K562 (cell line): ENCODE data around the gene CYSRT1. TPM values are rescaled to one million over a fixed set of nuclear protein-coding genes. Genes with fewer than 3 reads are reported as not detected.
A peak's percentile ranks its signal among the peaks of the same experiment; 100 is the strongest.

Experiments used
- ARID4B ChIP-seq: sonication (generic); formaldehyde crosslinking; IDR thresholded peaks from 2 replicates; pipeline ENCODE4 v1.8.0; 2022; ENCODE audit warnings: mild to moderate bottlenecking, missing genetic modification reagents
- CBFA2T2 ChIP-seq: fragments of 450-650 bp; conservative IDR thresholded peaks from 2 replicates; pipeline ENCODE4 v1.6.1; 2017; ENCODE audit warnings: mild to moderate bottlenecking
- CCNT2 ChIP-seq: IDR thresholded peaks from 2 replicates; pipeline ENCODE4 v1.6.1; 2011; ENCODE audit warnings: borderline replicate concordance, low read depth, mild to moderate bottlenecking, moderate library complexity, mixed read lengths, low read length; ENCODE audit not compliant: insufficient read length; ENCODE audit errors: extremely low read depth
- ERF ChIP-seq: fragments of 450-650 bp; formaldehyde crosslinking; IDR thresholded peaks from 2 replicates; pipeline ENCODE4 v1.4.0; 2020; ENCODE audit warnings: mild to moderate bottlenecking, mixed read lengths
- FOS ChIP-seq: IDR thresholded peaks from 3 replicates; pipeline ENCODE4 v1.6.1; 2011; ENCODE audit not compliant: insufficient read length; ENCODE audit errors: extremely low read depth
- HOMEZ ChIP-seq: fragments of 250-450 bp; sonication (Bioruptor Pico); IDR thresholded peaks from 2 replicates; pipeline ENCODE4 v1.4.0; 2020; ENCODE audit warnings: mild to moderate bottlenecking, moderate library complexity
- HOXB6 ChIP-seq: fragments of 250-450 bp; sonication (Bioruptor Pico); IDR thresholded peaks from 2 replicates; pipeline ENCODE4 v1.5.1; 2022; ENCODE audit warnings: mild to moderate bottlenecking, borderline replicate concordance
- MCM7 ChIP-seq, 2 experiments: fragments of 450-650 bp; IDR thresholded peaks; 2 replicates each; pipeline ENCODE4 v1.6.1; 2016 to 2018
- MEIS2 ChIP-seq: fragments of 450-650 bp; IDR thresholded peaks from 2 replicates; pipeline ENCODE4 v1.6.1; 2014; ENCODE audit warnings: mild to moderate bottlenecking; ENCODE audit not compliant: partially characterized antibody
- MXD1 ChIP-seq: fragments of 250-450 bp; sonication (Bioruptor Pico); IDR thresholded peaks from 2 replicates; pipeline ENCODE4 v1.8.0; 2021; ENCODE audit warnings: borderline replicate concordance, mild to moderate bottlenecking, moderate library complexity; ENCODE audit not compliant: poor library complexity, severe bottlenecking
- MYBL2 ChIP-seq, 2 experiments: fragments of 450-650 bp in 1 of 2; sonication (generic) in 1 of 2; formaldehyde crosslinking in 1 of 2; IDR thresholded peaks; 2 replicates each; pipeline versions ENCODE4 v1.6.1 to v1.8.1; 2017 to 2022; ENCODE audit warnings: borderline replicate concordance in 1 of 2, inconsistent platforms in 1 of 2, low read depth in 1 of 2, mild to moderate bottlenecking in 1 of 2, missing genetic modification reagents in 1 of 2, moderate library complexity in 1 of 2
- ZBTB8A ChIP-seq: fragments of 450-650 bp; IDR thresholded peaks from 2 replicates; pipeline ENCODE4 v1.6.1; 2018; ENCODE audit warnings: mild to moderate bottlenecking, moderate library complexity; ENCODE audit not compliant: partially characterized antibody
- ZNF311 ChIP-seq: fragments of 250-450 bp; sonication (Bioruptor Pico); IDR thresholded peaks from 2 replicates; pipeline ENCODE4 v1.4.0; 2020; ENCODE audit warnings: mild to moderate bottlenecking, moderate library complexity
- polyA plus RNA-seq, 8 experiments: library from polyadenylated mRNA; depleted of rRNA in 4 of 8; stranded (reverse) in 5 of 8; unstranded in 3 of 8; fragments of >200 nt; fragmentation: Nextera tagmentation in 2 of 8; fragmentation: Illumina TruSeq in 1 of 8; extraction: Ambion mirVana in 2 of 8; extraction: Trizol in 1 of 8; gene quantifications; 2 replicates each; pipeline versions ENCODE4 v1.2.1 to v1.2.3, GENCODE V29; 2011 to 2014; ENCODE audit warnings: inconsistent platforms in 1 of 8, missing spikeins in 1 of 8
- total RNA-seq, 7 experiments: library from RNA; depleted of rRNA in 6 of 7; stranded (reverse); fragments of >200 nt in 6 of 7; fragmentation: Illumina TruSeq in 2 of 7; extraction: Trizol in 2 of 7; gene quantifications; 2 replicates each; pipeline versions ENCODE4 v1.2.1 to v1.2.3, GENCODE V29; 2011 to 2021; ENCODE audit warnings: low replicate concordance in 1 of 7
- TF ChIP-seq, protein P1 (sequence below): fragments of 450-650 bp; formaldehyde crosslinking; conservative IDR thresholded peaks from 2 replicates; pipeline ENCODE4 v1.4.0; 2022; ENCODE audit warnings: mild to moderate bottlenecking, missing genetic modification characterization
- TF ChIP-seq, protein P2 (sequence below): fragments of 450-650 bp; formaldehyde crosslinking; IDR thresholded peaks from 2 replicates; pipeline ENCODE4 v1.4.0; 2020; ENCODE audit warnings: mild to moderate bottlenecking, moderate library complexity
- TF ChIP-seq, protein P3 (sequence below): fragments of 450-650 bp; IDR thresholded peaks from 2 replicates; pipeline ENCODE4 v1.6.1; 2016; ENCODE audit warnings: low read depth, mild to moderate bottlenecking, moderate library complexity

The CYSRT1 gene
- total and polyA plus RNA-seq, 9 of the 15 experiments (the other 6 are each of a cell fraction or from before 2014, with no cell fraction given): 0.04 to 1.4 (median 0.42) TPM; not detected in 3

GRCh38 chr9:137240318-137240840 is 15.4 kb downstream of the CYSRT1 start (continued):
- TF ChIP-seq ERF (CRISPR knock-in tag) (peak; percentile 64; the same call in 1 of the 2 replicates), CBFA2T2 (no peak), CCNT2 (peak; percentile 49), MYBL2 (IDR thresholded peaks at IDR 0.05; ENCODE audit: low read depth) (no peak), MYBL2 (CRISPR knock-in tag; IDR thresholded peaks at IDR 0.05; ENCODE audit: borderline replicate concordance) (0 out of 2 replicates have a peak, but pooled peaks have one; percentile 30), ZNF311 (CRISPR knock-in tag) (0 out of 2 replicates have a peak, but pooled peaks have one; percentile 45), HOXB6 (CRISPR knock-in tag) (no peak), ARID4B (peak; percentile 78; the same call in 1 of the 2 replicates), MCM7 (IDR thresholded peaks at IDR 0.05) (no peak), HOMEZ (CRISPR knock-in tag) (0 out of 2 replicates have a peak, but pooled peaks have one; percentile 43), MEIS2 (no peak), ZBTB8A (no peak), MXD1 (CRISPR knock-in tag) (peak; percentile 70), FOS (no peak)
- TF ChIP-seq, protein P1, sequence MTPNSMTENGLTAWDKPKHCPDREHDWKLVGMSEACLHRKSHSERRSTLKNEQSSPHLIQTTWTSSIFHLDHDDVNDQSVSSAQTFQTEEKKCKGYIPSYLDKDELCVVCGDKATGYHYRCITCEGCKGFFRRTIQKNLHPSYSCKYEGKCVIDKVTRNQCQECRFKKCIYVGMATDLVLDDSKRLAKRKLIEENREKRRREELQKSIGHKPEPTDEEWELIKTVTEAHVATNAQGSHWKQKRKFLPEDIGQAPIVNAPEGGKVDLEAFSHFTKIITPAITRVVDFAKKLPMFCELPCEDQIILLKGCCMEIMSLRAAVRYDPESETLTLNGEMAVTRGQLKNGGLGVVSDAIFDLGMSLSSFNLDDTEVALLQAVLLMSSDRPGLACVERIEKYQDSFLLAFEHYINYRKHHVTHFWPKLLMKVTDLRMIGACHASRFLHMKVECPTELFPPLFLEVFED: no peak
- TF ChIP-seq, protein P2, sequence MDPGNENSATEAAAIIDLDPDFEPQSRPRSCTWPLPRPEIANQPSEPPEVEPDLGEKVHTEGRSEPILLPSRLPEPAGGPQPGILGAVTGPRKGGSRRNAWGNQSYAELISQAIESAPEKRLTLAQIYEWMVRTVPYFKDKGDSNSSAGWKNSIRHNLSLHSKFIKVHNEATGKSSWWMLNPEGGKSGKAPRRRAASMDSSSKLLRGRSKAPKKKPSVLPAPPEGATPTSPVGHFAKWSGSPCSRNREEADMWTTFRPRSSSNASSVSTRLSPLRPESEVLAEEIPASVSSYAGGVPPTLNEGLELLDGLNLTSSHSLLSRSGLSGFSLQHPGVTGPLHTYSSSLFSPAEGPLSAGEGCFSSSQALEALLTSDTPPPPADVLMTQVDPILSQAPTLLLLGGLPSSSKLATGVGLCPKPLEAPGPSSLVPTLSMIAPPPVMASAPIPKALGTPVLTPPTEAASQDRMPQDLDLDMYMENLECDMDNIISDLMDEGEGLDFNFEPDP (CRISPR knock-in tag): no peak
- TF ChIP-seq, protein P3, sequence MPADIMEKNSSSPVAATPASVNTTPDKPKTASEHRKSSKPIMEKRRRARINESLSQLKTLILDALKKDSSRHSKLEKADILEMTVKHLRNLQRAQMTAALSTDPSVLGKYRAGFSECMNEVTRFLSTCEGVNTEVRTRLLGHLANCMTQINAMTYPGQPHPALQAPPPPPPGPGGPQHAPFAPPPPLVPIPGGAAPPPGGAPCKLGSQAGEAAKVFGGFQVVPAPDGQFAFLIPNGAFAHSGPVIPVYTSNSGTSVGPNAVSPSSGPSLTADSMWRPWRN: peak; percentile 51; the same call in 1 of the 2 replicates
